Spinal cord (tissue), 10 donors: ENCODE results near the gene FOLR3. TPM values are rescaled to one million over a fixed set of nuclear protein-coding genes. Genes with fewer than 3 reads are reported as not detected.

Experiments
- DNase-seq, 6 donors: peaks; one replicate each; pipeline versions ENCODE4 v3.0.0 to v3.0.0-alpha.2; 2013 to 2015; ENCODE audit warnings: low spot score in 6 of 6, low read depth in 4 of 6
- H3K27ac ChIP-seq: one replicate; pipeline ENCODE4 v1.5.1; 2013; ENCODE audit warnings: low read depth, low read length, control low read depth
- H3K27me3 ChIP-seq: one replicate; pipeline ENCODE4 v1.6.1; 2013; ENCODE audit warnings: low read length; ENCODE audit not compliant: control insufficient read depth, insufficient read depth
- H3K36me3 ChIP-seq: one replicate; pipeline ENCODE4 v1.6.1; 2013; ENCODE audit warnings: low read length; ENCODE audit not compliant: control insufficient read depth, insufficient read depth
- H3K4me1 ChIP-seq: one replicate; pipeline ENCODE4 v1.6.1; 2013; ENCODE audit warnings: low read length; ENCODE audit not compliant: control insufficient read depth, insufficient read depth
- H3K4me3 ChIP-seq: one replicate; pipeline ENCODE4 v1.5.1; 2013; ENCODE audit warnings: low read depth, low read length, control low read depth
- H3K9me3 ChIP-seq: one replicate; pipeline ENCODE4 v1.6.1; 2013; ENCODE audit warnings: low read length; ENCODE audit not compliant: control insufficient read depth, insufficient read depth
- WGBS: methylation state at CpG from one replicate; pipeline ENCODE4 v1.1.5; 2013; ENCODE audit warnings: missing lambda C conversion rate; ENCODE audit not compliant: insufficient coverage; 5-methylcytosine and 5-hydroxymethylcytosine counted together
- polyA plus RNA-seq, 2 donors: library from polyadenylated mRNA; unstranded; fragments of 120-200 nt; gene quantifications; one replicate each; pipeline ENCODE4 v1.2.1, GENCODE V29; 2013; ENCODE audit not compliant: insufficient read length in 2 of 2
- total RNA-seq, 2 donors: library from RNA; depleted of rRNA in 1 of 2; stranded (reverse); fragments of 120-200 nt in 1 of 2; fragments of >200 nt in 1 of 2; gene quantifications; one replicate each; pipeline versions ENCODE4 v1.2.3 to v1.2.4, GENCODE V29; 2013 to 2014
- donor health status: healthy.

Gene FOLR3
- total and polyA plus RNA-seq, 4 donors, result 0.89 TPM; not detected in 3

GRCh38 chr11:72103754-72104167 lies 31.8 kb upstream of the FOLR3 start:
- Histone ChIP-seq H3K36me3 (peaks cover 38% of the 10 kb centered on the region), H3K27ac (peak overlapping the region; percentile 87), H3K27me3 (no peaks in the 10 kb centered on the region), H3K4me3 (peak overlapping the region; percentile 83), H3K4me1 (peaks cover 18% of the 10 kb centered on the region), H3K9me3 (no peaks in the 10 kb centered on the region)
- WGBS, result no CpG with 5 or more reads among the region's 11 CpGs
- DNase-seq, result no peak

GRCh38 chr11:72105888-72106287 lies 29.6 kb upstream of the FOLR3 start, which contains the start of gene TOMT:
TOMT (plus strand) TSS chr11:72105924; CDS start chr11:72105952, 28 bp downstream.
- peaks cover 37% of the 10 kb centered on the region for H3K36me3 ChIP-seq
- no peak within 1 kb of the TSS for H3K4me3 ChIP-seq
- H3K27me3 ChIP-seq, result no peaks in the 10 kb centered on the region
- no peaks in the 10 kb centered on the region for H3K9me3 ChIP-seq
- 94% methylated on average over 12 of the region's 14 CpGs for WGBS
- no peak for DNase-seq
- peaks cover 15% of the 10 kb centered on the region for H3K4me1 ChIP-seq
- H3K27ac ChIP-seq, result no peak within 1 kb of the TSS

GRCh38 chr11:72111300-72112142 lies 24.0 kb upstream of the FOLR3 start:
- H3K9me3 ChIP-seq, result no peaks in the 10 kb centered on the region
- peaks cover 6% of the 10 kb centered on the region for H3K27me3 ChIP-seq
- H3K27ac ChIP-seq, result peak overlapping the region; percentile 100
- under 1% methylated on average over 9 of the region's 10 CpGs for WGBS
- H3K36me3 ChIP-seq, result peaks cover 26% of the 10 kb centered on the region
- H3K4me3 ChIP-seq, result peak overlapping the region; percentile 91
- H3K4me1 ChIP-seq, result peaks cover 10% of the 10 kb centered on the region
- DNase-seq, result no peak

GRCh38 chr11:72112143-72112977 lies 23.2 kb upstream of the FOLR3 start, which contains the start of gene ANAPC15:
ANAPC15 (minus strand) TSS chr11:72112695; CDS start chr11:72111276, 1,419 bp downstream.
- peak; percentile 99 to 100 (median 100) for DNase-seq
- H3K27ac ChIP-seq, result peak within 1 kb of the TSS; percentile 100
- peak within 1 kb of the TSS; percentile 91 for H3K4me3 ChIP-seq
- H3K9me3 ChIP-seq, result no peaks in the 10 kb centered on the region
- peaks cover 26% of the 10 kb centered on the region for H3K36me3 ChIP-seq
- peaks cover 6% of the 10 kb centered on the region for H3K27me3 ChIP-seq
- peaks cover 10% of the 10 kb centered on the region for H3K4me1 ChIP-seq
- WGBS, result under 1% methylated on average over 49 of the region's 49 CpGs

- H3K27me3 ChIP-seq, result peaks cover 6% of the 10 kb centered on the region
- 67% methylated on average over 6 of the region's 9 CpGs for WGBS
- DNase-seq, result no peak
- H3K4me1 ChIP-seq, result peaks cover 10% of the 10 kb centered on the region
- peak overlapping the region; percentile 91 for H3K4me3 ChIP-seq
- H3K9me3 ChIP-seq, result no peaks in the 10 kb centered on the region
- peaks cover 19% of the 10 kb centered on the region for H3K36me3 ChIP-seq
- H3K27ac ChIP-seq, result peak overlapping the region; percentile 100
Measured at GRCh38 chr11:72112978-72113808, 22.3 kb upstream of the FOLR3 start.

- Histone ChIP-seq H3K36me3 (peaks cover 7% of the 10 kb centered on the region), H3K4me3 (no peak overlapping the region), H3K27ac (no peak overlapping the region), H3K4me1 (peaks cover 10% of the 10 kb centered on the region), H3K27me3 (peaks cover 6% of the 10 kb centered on the region), H3K9me3 (no peaks in the 10 kb centered on the region)
- WGBS, result 100% methylated on average over 1 of the region's 1 CpG
- DNase-seq, result no peak
Measured at GRCh38 chr11:72114570-72114969, 21.0 kb upstream of the FOLR3 start.

GRCh38 chr11:72116019-72116755 lies 19.3 kb upstream of the FOLR3 start:
- Histone ChIP-seq H3K4me1 (peaks cover 10% of the 10 kb centered on the region), H3K27me3 (peaks cover 6% of the 10 kb centered on the region), H3K9me3 (no peaks in the 10 kb centered on the region), H3K4me3 (no peak overlapping the region), H3K27ac (no peak overlapping the region), H3K36me3 (no peaks in the 10 kb centered on the region)
- no peak for DNase-seq
- WGBS, result 93% methylated on average over 4 of the region's 6 CpGs

GRCh38 chr11:72119198-72119597 lies 16.3 kb upstream of the FOLR3 start:
- Histone ChIP-seq H3K4me3 (no peak overlapping the region), H3K27me3 (peaks cover 6% of the 10 kb centered on the region), H3K4me1 (no peaks in the 10 kb centered on the region), H3K9me3 (no peaks in the 10 kb centered on the region), H3K36me3 (no peaks in the 10 kb centered on the region), H3K27ac (no peak overlapping the region)
- WGBS, result no CpG with 5 or more reads among the region's 6 CpGs
- no peak for DNase-seq
